Hypothalamus (tissue), 51 donors: ENCODE results near the gene CD48.

Source experiments
- DNase-seq, 51 donors: peaks; one replicate each; lab custom pipeline; 2025; lab: John Stamatoyannopoulos, UW

The CD48 gene, protein sequence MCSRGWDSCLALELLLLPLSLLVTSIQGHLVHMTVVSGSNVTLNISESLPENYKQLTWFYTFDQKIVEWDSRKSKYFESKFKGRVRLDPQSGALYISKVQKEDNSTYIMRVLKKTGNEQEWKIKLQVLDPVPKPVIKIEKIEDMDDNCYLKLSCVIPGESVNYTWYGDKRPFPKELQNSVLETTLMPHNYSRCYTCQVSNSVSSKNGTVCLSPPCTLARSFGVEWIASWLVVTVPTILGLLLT

DNA sequence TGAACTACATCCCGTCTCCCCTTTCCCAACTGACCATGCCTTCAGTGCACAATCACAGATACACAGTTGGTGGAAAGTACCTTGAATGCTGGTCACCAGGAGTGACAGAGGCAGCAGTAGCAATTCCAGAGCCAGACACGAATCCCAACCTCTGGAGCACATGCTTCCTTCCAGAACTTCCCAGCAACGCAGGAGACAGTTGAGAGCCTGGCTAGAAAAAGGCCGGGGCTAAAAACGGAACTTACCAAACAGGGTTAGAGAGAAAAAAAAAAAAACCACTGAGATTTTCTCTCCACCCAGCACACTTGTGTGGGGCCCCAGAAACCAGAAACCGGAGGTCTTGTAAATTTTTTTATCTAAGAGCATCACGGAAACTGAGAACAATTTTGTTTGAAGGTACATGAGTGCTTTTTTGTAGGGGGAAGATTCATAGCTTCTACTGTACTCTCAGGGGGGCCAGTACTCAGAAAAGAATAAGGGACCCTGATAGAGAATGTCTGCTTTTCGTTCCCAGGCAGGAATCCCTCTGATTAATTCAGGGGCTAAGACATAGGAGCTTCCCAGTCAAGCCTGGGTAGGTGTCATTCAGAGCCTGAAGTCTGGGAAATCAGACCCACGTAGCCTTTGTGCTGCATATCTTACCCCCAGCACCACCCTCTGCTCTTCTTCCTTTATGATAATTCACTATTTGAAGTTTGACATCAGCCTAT lies at the start of gene CD48:
TSS of gene CD48 (minus strand) at position 221 of the 710 bp plus-strand sequence. CDS start at position 162, 59 bp downstream.
- DNase-seq = no peak

DNA sequence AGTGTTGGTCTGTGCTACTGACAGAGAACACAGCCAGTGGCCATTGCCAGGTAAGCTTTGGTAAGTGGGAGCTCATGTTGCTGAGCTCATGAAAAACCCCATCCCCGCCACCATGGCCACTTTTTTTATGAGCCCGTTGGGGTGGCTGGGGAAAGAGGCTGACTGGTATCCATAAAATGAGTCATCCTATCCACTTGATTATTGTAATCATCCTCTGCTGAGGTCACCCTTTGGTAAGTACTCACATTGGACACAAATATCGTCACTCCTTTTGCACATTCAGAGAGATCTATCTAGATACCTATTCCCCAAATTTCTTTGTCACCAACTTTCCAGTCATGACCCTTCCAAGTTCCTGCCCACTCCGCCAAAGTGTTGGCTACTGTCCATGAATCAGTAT lies 49.4 kb upstream of the CD48 start:
- no peak for DNase-seq

DNA sequence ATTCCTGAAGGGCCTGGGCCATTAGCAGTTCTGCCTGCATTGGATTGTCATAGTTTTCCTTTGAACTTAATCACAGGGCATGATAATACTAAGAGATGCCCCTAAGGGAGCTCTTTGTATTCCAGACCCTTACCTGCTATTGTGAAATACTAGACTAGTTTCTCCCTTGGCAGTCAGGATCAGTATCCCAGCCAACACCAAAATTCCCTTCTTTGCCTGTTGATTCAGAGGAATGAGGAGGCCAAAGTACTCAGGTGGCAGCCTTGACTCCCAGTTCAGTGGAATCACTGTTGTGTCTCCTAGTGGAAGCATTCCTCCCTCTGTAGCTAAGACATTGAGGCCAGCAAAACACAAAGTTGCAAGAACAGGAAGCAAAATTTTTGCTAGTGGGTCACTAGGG lies 48.1 kb upstream of the CD48 start:
- DNase-seq = no peak

DNA sequence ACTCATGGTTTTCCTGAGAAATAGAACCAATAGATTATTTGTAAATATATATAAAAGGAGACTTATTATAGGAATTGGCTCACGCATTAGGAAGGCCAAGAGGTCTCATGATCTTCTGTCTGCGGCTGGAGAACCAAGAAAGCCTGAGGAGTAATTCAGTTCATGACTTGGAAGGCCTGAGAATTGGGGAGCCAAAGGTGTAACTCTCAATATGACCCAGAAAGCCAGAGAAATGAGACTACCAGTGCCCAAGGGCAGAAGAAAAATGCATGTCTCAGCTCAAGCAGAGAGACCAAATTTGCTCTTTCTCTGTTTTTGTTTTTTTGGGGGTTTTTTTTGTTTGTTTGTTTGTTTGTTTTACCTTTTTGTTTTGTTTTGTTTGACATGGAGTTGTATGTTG lies 46.9 kb upstream of the CD48 start:
- DNase-seq = no peak

DNA sequence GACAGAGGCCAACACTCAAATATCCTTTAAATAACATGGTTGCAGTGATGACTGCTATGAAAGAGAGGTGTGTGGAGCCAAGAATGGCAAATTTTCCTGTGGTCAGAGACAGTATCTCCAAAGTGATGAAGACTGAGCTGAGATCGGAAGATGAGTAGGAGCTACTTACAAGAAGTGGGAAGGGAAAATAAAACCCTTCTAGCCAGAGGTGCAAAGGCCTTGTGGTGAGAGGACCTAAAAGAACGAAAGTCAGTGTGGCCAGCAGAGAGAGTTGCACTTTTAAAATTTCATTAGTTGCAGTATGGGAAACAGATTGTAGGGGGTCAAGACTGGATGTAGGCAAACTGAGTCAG lies 45.2 kb upstream of the CD48 start:
- no peak for DNase-seq

DNA sequence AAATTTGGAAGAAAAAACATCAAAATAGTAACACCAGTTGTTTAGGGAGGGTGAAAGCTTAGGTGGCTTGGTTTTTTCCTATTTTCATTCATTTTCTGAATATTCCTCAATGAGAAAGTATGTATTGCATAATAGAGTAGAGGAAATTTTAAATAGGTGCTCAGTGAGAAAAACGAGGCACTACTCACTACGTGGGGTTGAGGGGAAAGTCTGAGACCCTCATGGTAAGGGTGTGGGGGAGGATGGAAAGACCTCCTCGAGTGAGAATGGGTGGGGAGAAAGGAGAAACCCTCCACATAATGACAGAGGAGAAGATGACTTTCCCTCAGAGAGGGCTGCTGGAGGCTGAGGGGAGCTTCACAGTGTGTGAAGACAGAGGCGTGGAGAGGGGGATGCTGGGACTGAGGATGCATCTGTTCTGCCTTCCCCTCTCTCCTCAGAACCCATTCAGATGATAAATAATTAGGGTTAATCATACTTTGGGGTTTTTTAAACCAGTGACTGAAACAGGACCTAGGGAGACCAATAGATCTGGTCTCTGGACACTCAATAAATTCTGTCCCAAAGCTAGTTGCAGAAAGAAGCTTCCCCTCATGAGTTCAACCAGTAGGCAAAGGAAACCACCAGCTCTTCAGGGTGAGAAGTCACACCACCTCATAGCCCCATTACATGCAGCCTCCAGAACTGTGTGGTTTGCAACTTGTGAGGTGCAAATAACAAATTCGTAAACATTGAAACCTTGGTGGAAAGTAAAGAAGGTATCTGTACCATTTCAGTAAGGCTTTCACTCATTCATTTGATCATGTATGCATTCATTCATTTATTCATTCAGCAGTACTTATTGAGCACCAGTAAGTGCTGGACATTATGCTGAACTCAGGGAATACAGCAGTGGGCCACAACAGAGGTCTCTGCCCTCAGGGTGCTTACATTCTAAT lies 44.6 kb upstream of the CD48 start:
- DNase-seq = no peak

DNA sequence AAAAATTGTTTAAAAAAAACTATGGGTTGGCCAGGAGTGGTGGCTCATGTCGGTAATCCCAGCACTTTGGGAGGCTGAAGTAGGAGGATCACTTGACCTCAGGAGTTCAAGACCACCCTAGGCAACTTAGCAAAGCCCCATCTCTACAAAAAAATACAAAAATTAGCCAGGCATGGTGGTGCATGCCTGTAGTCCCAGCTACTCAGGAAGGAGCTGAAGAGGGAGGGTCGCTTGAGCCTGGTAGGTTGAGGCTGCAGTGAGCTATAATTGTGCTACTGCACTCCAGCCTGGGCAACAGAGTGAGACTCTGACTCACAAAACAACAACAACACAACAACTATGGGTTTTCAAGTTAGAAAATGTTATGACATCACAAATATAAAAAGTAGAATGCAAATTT lies 43.8 kb upstream of the CD48 start:
- DNase-seq = no peak

DNA sequence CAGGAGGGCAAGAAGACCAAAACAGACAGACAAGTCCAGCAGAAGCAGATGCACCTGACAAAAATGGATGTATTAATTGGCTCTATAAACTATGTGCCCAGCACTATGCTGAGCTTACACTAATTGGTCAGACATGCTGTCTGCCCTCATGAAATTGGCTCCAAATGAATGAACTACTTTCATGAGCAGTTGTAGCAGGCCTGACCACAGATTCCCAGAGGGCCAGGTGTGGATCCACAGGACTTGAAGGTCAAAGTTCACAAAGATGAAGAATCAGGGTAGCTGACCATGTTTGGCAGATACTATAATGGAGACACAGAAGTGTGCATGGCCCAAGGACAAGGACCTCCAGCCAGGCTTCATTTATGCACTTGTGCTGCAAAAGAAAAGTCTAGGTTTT lies 42.0 kb upstream of the CD48 start:
- DNase-seq = no peak

DNA sequence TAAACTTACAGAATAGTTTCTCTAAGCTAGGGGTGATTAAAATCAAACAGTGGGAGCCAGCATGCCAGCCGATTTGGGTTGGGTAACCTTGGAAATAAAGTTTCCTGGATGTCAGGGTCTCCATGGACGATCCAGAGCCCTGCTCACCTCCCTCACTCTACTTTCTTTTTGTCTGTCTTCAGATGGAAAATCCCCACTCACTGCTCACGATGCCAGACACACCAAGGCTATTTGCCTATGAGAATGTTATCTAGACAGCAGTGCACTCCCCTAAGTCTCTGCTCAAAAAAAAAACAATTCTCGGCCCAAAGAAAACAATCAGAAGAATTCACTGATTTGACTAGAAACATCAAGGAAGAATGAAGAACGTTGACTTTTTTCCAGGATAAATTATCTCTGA lies 41.3 kb upstream of the CD48 start:
- DNase-seq = no peak

DNA sequence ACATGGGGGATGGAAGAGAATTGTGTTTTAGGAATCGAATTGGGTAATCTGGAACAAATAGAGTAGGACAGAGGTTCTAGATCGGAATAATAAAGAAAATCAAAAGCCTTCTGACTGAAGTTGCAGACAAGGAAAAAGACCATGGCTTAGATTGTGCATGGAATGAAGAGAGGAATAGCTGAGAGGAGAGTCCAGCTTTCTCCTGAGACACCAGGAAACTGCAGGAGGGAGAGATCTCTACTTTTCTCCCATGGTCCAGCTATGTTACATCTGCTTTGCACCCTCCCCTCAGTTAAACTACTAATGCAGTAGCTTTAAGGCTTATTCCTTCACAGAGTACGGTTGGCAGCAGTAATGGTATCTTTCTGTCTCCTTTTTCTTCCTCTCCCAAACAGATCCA lies 40.8 kb upstream of the CD48 start:
- DNase-seq = no peak

DNA sequence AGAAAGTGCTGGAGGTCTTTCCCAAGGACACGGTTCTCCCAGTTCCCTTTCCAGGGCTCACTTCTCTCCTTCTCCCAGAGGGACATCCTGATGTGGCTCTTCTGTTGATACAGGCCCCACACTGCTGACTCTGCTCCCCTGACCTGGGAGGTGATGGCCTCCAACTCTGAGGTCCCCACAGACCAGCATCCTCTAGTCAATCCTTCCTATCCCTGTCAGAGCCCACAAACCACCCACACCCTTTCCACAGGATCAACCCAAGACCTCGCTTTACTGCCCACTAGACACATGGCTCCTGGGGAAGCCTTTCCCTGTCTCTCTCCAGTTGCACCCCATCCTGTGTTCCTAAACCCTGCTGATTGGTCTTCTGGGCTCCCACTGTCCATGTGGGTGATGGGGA lies 39.0 kb upstream of the CD48 start:
- no peak for DNase-seq

DNA sequence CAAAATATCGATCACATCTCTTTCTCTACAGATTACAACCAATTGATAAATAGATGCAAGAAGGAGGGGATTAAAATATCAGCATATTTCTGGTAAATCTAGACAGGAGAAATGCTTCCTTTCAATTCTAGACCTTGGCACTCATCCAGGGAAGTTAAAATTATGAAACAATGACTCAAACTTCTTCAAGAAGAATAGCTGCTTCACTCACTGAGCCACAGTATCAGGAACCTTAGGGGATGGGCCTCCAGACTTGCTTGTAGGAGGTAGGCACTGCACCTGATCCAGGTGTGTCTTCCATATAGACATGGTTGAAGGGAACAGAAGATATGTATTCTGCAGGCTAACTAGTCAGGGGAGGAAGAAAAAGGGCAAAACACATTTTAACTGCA lies 37.3 kb upstream of the CD48 start:
- DNase-seq = no peak

DNA sequence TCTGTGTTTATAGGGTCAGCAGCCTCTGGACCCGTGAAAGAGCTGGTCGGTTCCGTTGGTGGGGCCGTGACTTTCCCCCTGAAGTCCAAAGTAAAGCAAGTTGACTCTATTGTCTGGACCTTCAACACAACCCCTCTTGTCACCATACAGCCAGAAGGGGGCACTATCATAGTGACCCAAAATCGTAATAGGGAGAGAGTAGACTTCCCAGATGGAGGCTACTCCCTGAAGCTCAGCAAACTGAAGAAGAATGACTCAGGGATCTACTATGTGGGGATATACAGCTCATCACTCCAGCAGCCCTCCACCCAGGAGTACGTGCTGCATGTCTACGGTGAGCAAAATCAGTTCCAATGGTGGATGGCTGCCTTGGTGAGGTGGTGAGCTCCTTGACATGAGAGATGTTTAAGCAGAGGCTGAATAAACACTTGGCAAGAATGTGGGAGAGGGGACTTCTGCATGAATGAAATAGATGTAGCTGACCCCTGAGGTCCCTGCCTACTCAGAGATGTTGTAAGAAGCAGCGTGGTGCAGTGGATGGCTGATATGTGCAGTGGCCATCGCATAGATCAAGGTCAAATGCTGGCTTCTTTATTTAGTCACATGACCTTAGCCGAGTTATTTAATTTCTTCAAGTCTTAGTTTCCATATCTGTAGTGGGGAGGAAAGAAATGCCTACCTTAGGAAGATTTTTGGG lies 36.7 kb upstream of the CD48 start:
- DNase-seq = no peak

DNA sequence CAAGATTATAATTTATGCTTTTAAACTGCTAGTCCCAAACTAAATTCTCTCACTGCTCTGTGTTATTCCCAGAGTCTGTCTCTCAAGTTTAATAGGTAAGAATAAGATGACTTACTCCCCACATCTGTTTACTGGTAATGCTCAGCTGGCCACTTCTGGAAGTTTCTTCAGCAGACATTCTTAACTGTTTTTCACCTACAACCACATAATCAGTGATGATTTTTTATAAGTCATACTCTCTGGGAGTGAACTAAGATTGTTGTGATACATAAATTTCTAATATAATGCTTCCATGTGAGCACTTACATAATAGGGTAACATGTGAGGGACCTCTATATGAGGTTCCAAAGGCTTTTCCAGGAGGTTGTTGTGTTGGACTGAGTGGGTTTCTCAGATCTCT lies 36.1 kb upstream of the CD48 start:
- no peak for DNase-seq

DNA sequence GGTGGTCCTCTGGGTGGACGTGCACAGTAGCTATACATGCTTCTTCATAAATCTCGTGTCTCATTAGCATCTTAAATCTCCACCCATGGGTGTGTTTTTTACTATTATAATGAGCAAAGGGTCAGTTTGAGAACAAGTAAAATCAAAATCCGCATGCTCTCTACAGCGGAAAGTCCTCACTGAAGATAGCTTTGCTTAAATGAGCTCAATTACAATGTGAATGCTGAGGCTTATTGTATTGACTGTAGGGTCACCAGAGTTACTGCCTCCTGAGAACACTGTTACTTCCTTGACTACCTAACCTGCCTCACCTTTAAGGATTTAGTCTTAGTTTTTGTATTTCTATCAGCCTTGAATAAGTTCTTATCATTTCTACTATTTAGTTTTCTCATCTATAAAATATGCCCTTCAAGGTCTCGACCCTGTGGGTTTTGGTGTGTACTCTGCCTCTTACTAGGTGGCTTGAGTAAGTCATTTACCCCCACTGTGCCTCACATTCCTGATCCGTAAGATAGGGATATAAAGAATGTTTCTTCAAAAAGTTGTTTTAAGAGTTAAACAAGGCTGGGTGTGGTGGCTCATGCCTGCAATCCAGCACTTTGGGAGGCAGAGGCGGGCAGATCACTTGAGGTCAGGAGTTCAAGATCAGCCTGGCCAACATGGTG lies 35.3 kb upstream of the CD48 start:
- DNase-seq = no peak

DNA sequence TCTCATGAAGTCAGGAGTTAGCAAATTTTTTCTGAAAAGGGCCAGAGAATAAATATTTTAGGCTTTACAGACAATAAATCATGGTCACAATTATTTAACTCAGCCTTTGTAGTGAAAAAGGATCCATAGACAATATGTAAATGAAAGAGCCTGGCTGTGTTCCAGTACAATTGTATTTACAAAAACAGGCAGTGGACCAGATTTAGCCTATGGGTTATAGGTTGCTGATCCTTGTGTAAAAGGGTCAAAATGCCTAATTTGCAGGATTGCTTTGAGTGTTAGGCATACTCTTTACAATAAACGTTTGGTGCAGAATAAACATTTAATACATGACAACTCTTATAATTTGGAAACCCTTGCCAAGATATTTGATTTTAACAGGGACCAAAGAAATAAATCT lies 33.9 kb upstream of the CD48 start:
- no peak for DNase-seq

DNA sequence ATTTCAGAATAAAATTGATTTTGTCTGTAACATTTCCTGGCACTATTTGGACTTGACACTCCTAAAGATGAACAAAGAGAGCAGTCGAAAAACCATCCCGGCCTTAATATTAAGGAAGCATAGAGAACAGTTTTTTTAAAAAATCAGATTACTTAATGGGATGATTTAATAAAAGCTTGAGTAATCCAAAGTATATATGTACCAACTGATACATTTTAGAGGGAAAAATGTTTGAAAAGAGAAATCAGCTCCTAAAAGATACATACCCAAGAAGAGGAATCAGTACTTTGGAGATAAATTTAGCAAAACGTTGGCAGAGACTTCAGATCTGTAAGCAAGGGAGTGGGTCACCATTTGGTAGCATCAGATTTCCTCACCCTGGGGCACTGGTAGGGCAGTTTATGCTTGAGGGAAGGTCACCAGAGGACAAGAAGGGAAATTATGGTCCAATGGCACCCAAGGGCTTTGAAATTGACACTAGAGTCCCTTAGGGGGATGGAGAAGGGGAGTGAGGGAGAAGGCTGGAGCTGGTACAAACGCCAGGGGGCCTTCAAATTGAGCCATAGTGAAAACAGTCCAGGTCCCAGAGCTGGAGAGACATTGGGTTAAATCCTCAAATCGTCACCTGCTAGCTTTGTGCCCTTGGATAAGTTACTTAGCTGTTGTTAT lies 33.4 kb upstream of the CD48 start:
- DNase-seq = no peak

DNA sequence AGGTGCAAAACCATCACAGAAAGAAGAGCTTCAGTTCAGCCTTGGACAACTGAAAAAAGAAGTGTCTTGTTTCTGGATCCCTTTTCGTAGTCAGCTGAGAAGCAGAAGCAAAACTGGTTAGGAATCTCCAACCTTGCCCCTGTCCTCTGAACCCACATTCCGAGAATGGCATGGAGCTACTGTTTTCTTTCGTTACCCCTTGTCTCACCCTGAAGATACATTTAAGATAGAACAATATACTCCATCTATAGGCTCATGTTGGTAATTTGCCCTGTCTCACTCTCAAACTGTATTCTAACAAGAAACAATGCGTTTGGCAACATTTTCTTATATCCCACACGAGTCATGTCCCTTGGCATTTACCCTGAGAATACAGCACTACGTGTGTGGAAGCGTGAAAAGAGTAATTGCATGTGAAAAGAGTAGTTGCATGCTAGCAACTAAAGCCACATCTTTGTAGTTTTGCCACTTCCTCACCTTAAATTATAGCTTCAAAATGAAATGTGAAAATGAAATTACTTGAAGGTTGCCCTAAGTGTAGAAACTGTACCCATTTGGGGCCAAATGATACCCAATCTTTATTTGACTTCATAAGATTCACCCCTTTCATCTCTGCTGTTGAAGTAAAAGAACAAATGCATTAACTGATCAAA lies 32.7 kb upstream of the CD48 start:
- DNase-seq = no peak

DNA sequence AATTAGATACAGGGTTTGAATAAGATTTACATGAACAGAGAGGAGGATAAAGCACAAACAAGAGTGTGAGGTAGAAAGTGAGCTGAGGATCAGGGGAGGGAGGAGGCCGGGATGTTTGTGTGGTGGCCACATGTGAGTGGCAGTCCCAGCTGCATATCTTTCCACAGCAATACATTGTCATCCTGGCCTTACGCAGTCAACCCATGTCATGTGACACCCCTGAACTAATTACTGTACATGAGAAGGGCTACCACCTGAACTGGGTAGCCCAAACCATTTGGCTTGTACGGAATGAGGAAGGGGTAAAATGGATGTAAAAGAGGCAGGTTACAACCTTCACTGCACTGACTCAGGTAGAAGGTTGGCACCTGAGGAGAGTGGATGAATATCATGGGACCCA lies 31.6 kb upstream of the CD48 start:
- no peak for DNase-seq
